Astrocyte (in vitro differentiated cells and primary cell): ENCODE measurements around the gene MIA2. TPM values are rescaled to one million over a fixed set of nuclear protein-coding genes. Genes with fewer than 3 reads are reported as not detected.

Experiments
- DNase-seq: peaks from one replicate; pipeline ENCODE4 v3.0.0-alpha.2; 2010; ENCODE audit warnings: low read depth
- FAIRE-seq: peaks from 2 replicates; lab custom pipeline; 2011; peaks lifted over from hg19 to GRCh38; lab: Jason Lieb, UNC
- H2AFZ ChIP-seq: 2 replicates; pipeline ENCODE4 v1.6.0; 2012; ENCODE audit warnings: low read depth, low read length, inconsistent platforms
- H3K27ac ChIP-seq: 2 replicates; pipeline ENCODE4 v1.5.1; 2011; ENCODE audit warnings: low read depth, low read length, inconsistent platforms
- H3K27me3 ChIP-seq: 2 replicates; pipeline ENCODE4 v1.6.0; 2011; ENCODE audit warnings: low read length, inconsistent platforms; ENCODE audit not compliant: insufficient read depth
- H3K36me3 ChIP-seq: 2 replicates; pipeline ENCODE4 v1.5.1; 2011; ENCODE audit warnings: low read length, inconsistent platforms; ENCODE audit not compliant: insufficient read depth
- H3K4me1 ChIP-seq: 2 replicates; pipeline ENCODE4 v1.5.1; 2011; ENCODE audit warnings: low read length, inconsistent platforms; ENCODE audit not compliant: insufficient read depth
- H3K4me2 ChIP-seq: 2 replicates; pipeline ENCODE4 v1.6.0; 2012; ENCODE audit warnings: low read length, inconsistent platforms
- H3K4me3 ChIP-seq: 2 replicates; pipeline ENCODE4 v1.5.1; 2011; ENCODE audit warnings: low read depth, mild to moderate bottlenecking, low read length, inconsistent platforms; ENCODE audit not compliant: insufficient read depth
- H3K79me2 ChIP-seq: 2 replicates; pipeline ENCODE4 v1.6.0; 2012; ENCODE audit warnings: mild to moderate bottlenecking, low read length, inconsistent platforms; ENCODE audit not compliant: insufficient read depth
- H3K9ac ChIP-seq: 2 replicates; pipeline ENCODE4 v1.6.0; 2012; ENCODE audit warnings: mild to moderate bottlenecking, low read length, inconsistent platforms
- H3K9me3 ChIP-seq: 2 replicates; pipeline ENCODE4 v1.5.1; 2012; ENCODE audit warnings: low read depth, mild to moderate bottlenecking, low read length, inconsistent platforms; ENCODE audit not compliant: insufficient read depth
- H4K20me1 ChIP-seq: 2 replicates; pipeline ENCODE4 v1.6.0; 2012; ENCODE audit warnings: low read length, inconsistent platforms; ENCODE audit not compliant: insufficient read depth
- H3K27ac Mint-ChIP-seq: one replicate; pipeline ENCODE4 v1.8.0; 2021; ENCODE audit warnings: mild to moderate bottlenecking, mixed read lengths; ENCODE audit not compliant: unreplicated experiment
- H3K27me3 Mint-ChIP-seq: one replicate; pipeline ENCODE4 v1.8.0; 2021; ENCODE audit warnings: low read depth, mixed read lengths; ENCODE audit not compliant: unreplicated experiment
- H3K36me3 Mint-ChIP-seq: one replicate; pipeline ENCODE4 v1.8.0; 2021; ENCODE audit warnings: low read depth, mixed read lengths; ENCODE audit not compliant: unreplicated experiment
- H3K4me1 Mint-ChIP-seq: one replicate; pipeline ENCODE4 v1.8.0; 2021; ENCODE audit warnings: low read depth, mixed read lengths; ENCODE audit not compliant: unreplicated experiment
- H3K4me3 Mint-ChIP-seq: one replicate; pipeline ENCODE4 v1.8.0; 2021; ENCODE audit warnings: mild to moderate bottlenecking, moderate library complexity, mixed read lengths; ENCODE audit not compliant: unreplicated experiment
- H3K9me3 Mint-ChIP-seq: one replicate; pipeline ENCODE4 v1.8.0; 2021; ENCODE audit warnings: mild to moderate bottlenecking, mixed read lengths; ENCODE audit not compliant: unreplicated experiment
- EZH2 ChIP-seq: IDR thresholded peaks from 2 replicates; pipeline ENCODE4 v1.6.1; 2012; ENCODE audit warnings: mild to moderate bottlenecking, low read length, inconsistent platforms; ENCODE audit not compliant: insufficient read depth
- total RNA-seq: library from RNA; stranded (reverse); gene quantifications from 2 replicates; pipeline ENCODE4 v1.2.1, GENCODE V29; 2021
- TF ChIP-seq, protein P1 (sequence below): IDR thresholded peaks from 2 replicates; pipeline ENCODE4 v1.5.1; 2011; ENCODE audit warnings: low read depth, mild to moderate bottlenecking, inconsistent platforms, low read length, moderate library complexity; ENCODE audit not compliant: insufficient read depth

Gene MIA2
- total RNA-seq, 1 donor from 2014 or later = 18.2 TPM

DNA sequence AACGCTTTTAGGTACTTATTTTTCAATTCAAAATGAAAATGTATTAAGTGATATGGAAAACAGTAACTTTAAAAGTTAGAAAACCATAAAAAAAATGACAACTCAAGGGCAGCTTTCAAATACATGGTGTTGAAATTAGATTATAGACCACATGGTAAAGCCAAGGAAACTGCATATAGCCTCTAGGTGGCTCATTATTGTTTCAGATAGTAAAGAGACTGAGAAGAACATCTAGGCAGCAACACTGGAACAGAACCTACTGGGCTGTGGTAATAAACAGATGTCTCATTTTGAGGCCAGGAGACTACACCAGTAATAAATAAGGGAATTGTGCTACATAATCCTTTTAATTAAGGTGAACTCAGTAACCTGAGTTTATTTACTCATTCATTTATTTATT, 185.6 kb downstream of the MIA2 start:
- Histone ChIP-seq H3K9ac (no peak overlapping the region), H3K9me3 (no peaks in the 10 kb centered on the region), H2AFZ (no peak overlapping the region), H3K4me1 (no peaks in the 10 kb centered on the region), H3K36me3 (no peaks in the 10 kb centered on the region), H4K20me1 (peaks cover 11% of the 10 kb centered on the region), H3K4me3 (no peak overlapping the region), H3K79me2 (peaks cover 36% of the 10 kb centered on the region), H3K27ac (no peak overlapping the region), H3K27me3 (no peaks in the 10 kb centered on the region), H3K4me2 (no peak overlapping the region)
- Mint-ChIP-seq H3K4me1 (no peaks in the 10 kb centered on the region), H3K36me3 (peaks cover 12% of the 10 kb centered on the region), H3K27ac (no peak overlapping the region), H3K9me3 (peaks cover 16% of the 10 kb centered on the region), H3K4me3 (no peak overlapping the region), H3K27me3 (no peaks in the 10 kb centered on the region)
- no peak for TF ChIP-seq EZH2
- TF ChIP-seq, protein P1, sequence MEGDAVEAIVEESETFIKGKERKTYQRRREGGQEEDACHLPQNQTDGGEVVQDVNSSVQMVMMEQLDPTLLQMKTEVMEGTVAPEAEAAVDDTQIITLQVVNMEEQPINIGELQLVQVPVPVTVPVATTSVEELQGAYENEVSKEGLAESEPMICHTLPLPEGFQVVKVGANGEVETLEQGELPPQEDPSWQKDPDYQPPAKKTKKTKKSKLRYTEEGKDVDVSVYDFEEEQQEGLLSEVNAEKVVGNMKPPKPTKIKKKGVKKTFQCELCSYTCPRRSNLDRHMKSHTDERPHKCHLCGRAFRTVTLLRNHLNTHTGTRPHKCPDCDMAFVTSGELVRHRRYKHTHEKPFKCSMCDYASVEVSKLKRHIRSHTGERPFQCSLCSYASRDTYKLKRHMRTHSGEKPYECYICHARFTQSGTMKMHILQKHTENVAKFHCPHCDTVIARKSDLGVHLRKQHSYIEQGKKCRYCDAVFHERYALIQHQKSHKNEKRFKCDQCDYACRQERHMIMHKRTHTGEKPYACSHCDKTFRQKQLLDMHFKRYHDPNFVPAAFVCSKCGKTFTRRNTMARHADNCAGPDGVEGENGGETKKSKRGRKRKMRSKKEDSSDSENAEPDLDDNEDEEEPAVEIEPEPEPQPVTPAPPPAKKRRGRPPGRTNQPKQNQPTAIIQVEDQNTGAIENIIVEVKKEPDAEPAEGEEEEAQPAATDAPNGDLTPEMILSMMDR = no peak
- no peak for FAIRE-seq
- no peak for DNase-seq

DNA sequence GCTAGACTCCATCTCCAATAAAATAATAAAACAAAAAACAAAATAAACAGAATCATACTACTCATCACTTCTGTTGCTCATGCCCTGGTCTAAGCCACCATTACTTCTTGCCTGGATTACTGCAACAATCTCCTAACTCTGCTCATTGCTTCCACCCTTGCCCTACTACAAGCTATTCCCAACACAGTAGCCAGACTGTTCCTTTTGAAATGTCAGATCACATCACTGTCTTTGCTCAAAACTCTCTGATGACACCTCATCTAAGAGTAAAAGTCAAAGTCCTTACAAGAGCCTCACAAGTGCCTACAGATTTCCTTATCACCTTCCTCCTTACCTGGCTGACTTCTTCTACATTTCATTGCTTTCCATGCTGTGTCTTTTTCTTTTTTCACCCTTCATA, 188.5 kb downstream of the MIA2 start:
- no peaks in the 10 kb centered on the region for H3K9me3 ChIP-seq
- H3K9me3 Mint-ChIP-seq = peaks cover 2% of the 10 kb centered on the region
- H3K4me3 ChIP-seq = no peak overlapping the region
- H3K36me3 ChIP-seq = no peaks in the 10 kb centered on the region
- TF ChIP-seq EZH2 = no peak
- TF ChIP-seq, protein P1 = no peak
- H3K79me2 ChIP-seq = peaks cover 50% of the 10 kb centered on the region
- no peak overlapping the region for H3K27ac ChIP-seq
- H2AFZ ChIP-seq = no peak overlapping the region
- peaks cover 4% of the 10 kb centered on the region for H3K4me1 Mint-ChIP-seq
- FAIRE-seq (no peak), DNase-seq (no peak)
- H3K27me3 Mint-ChIP-seq = no peaks in the 10 kb centered on the region
- H3K36me3 Mint-ChIP-seq = peaks cover under 1% of the 10 kb centered on the region
- no peak overlapping the region for H3K4me2 ChIP-seq
- no peaks in the 10 kb centered on the region for H3K4me1 ChIP-seq
- H3K9ac ChIP-seq = no peak overlapping the region
- H3K27ac Mint-ChIP-seq = no peak overlapping the region
- no peaks in the 10 kb centered on the region for H3K27me3 ChIP-seq
- H4K20me1 ChIP-seq = peaks cover 18% of the 10 kb centered on the region
- H3K4me3 Mint-ChIP-seq = no peak overlapping the region

GRCh38 chr14:39423793-39424192, 190.1 kb downstream of the MIA2 start:
- H3K36me3 ChIP-seq = no peaks in the 10 kb centered on the region
- no peak overlapping the region for H3K4me2 ChIP-seq
- peaks cover 4% of the 10 kb centered on the region for H3K4me1 Mint-ChIP-seq
- H3K9me3 Mint-ChIP-seq = no peaks in the 10 kb centered on the region
- no peak overlapping the region for H3K27ac Mint-ChIP-seq
- H3K4me3 ChIP-seq = no peak overlapping the region
- H3K9ac ChIP-seq = no peak overlapping the region
- H3K9me3 ChIP-seq = no peaks in the 10 kb centered on the region
- H3K4me3 Mint-ChIP-seq = no peak overlapping the region
- no peaks in the 10 kb centered on the region for H3K27me3 ChIP-seq
- TF ChIP-seq, protein P1 = no peak
- TF ChIP-seq EZH2 = no peak
- H3K36me3 Mint-ChIP-seq = no peaks in the 10 kb centered on the region
- H2AFZ ChIP-seq = no peak overlapping the region
- H3K4me1 ChIP-seq = no peaks in the 10 kb centered on the region
- DNase-seq (no peak), FAIRE-seq (no peak)
- H3K79me2 ChIP-seq = peaks cover 63% of the 10 kb centered on the region
- H4K20me1 ChIP-seq = peaks cover 25% of the 10 kb centered on the region
- no peak overlapping the region for H3K27ac ChIP-seq
- no peaks in the 10 kb centered on the region for H3K27me3 Mint-ChIP-seq
